ENCODE data around the gene SMG9. TPM values are rescaled to one million over a fixed set of nuclear protein-coding genes. Genes with fewer than 3 reads are reported as not detected.

SMG9 gene, protein sequence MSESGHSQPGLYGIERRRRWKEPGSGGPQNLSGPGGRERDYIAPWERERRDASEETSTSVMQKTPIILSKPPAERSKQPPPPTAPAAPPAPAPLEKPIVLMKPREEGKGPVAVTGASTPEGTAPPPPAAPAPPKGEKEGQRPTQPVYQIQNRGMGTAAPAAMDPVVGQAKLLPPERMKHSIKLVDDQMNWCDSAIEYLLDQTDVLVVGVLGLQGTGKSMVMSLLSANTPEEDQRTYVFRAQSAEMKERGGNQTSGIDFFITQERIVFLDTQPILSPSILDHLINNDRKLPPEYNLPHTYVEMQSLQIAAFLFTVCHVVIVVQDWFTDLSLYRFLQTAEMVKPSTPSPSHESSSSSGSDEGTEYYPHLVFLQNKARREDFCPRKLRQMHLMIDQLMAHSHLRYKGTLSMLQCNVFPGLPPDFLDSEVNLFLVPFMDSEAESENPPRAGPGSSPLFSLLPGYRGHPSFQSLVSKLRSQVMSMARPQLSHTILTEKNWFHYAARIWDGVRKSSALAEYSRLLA
- 9.6 and 18.7 TPM in 2 replicates for total RNA-seq (2016; rRNA removed; fragmentation: Illumina TruSeq; extraction: Trizol)
- total RNA-seq (2016; cell fraction: cytosol; rRNA removed; fragmentation: Illumina TruSeq; extraction: Trizol; ENCODE audit: low read depth): 4.7 and 6.3 TPM in 2 replicates
- 10.9 and 18.3 TPM in 2 replicates for total RNA-seq (2016; cell fraction: insoluble cytoplasmic fraction; rRNA removed; fragmentation: Illumina TruSeq; extraction: Trizol)
- total RNA-seq (2016; cell fraction: membrane; rRNA removed; fragmentation: Illumina TruSeq; extraction: Trizol): 5.4 and 5.5 TPM in 2 replicates
- total RNA-seq (2016; cell fraction: nucleus; rRNA removed; fragmentation: Illumina TruSeq; extraction: Trizol): 20.5 and 25.3 TPM in 2 replicates
- polyA plus RNA-seq (2011; rRNA removed): 16.1 and 16.7 TPM in 2 replicates
- polyA plus RNA-seq (2011; cell fraction: cytosol; rRNA removed): 4.3 and 6.9 TPM in 2 replicates
- polyA plus RNA-seq (2011; cell fraction: nucleus; rRNA removed): 36.9 and 41.9 TPM in 2 replicates
- polyA plus RNA-seq (2012): 12.3 and 15.7 TPM in 2 replicates
- polyA plus RNA-seq (2016; cell fraction: cytosol; fragmentation: Illumina TruSeq; extraction: Trizol; ENCODE audit: low read depth): 2.4 and 2.9 TPM in 2 replicates
- 16.1 and 23.3 TPM in 2 replicates for polyA plus RNA-seq (2016; cell fraction: insoluble cytoplasmic fraction; fragmentation: Illumina TruSeq; extraction: Trizol; ENCODE audit: low read depth)
- 3.6 and 4.5 TPM in 2 replicates for polyA plus RNA-seq (2016; cell fraction: membrane; fragmentation: Illumina TruSeq; extraction: Trizol; ENCODE audit: low read depth)
- 70.5 and 75.9 TPM in 2 replicates for polyA plus RNA-seq (2016; cell fraction: nucleus; fragmentation: Illumina TruSeq; extraction: Trizol; ENCODE audit: insufficient read depth, low read depth)
- 12.4 and 18.2 TPM in 2 replicates for polyA minus RNA-seq (2011; rRNA and poly(A)+ RNA removed; ENCODE audit: low replicate concordance)
- polyA minus RNA-seq (2011; cell fraction: cytosol; rRNA and poly(A)+ RNA removed): 2.9 and 3.6 TPM in 2 replicates
- 16.5 and 18.7 TPM in 2 replicates for polyA minus RNA-seq (2011; cell fraction: nucleus; rRNA and poly(A)+ RNA removed)
- Bru-seq, nascent RNA: percentile 74 among the genes with signal in this experiment
- percentile 73 among the genes with signal in this experiment for BruChase-seq, experiment 1, labeled RNA remaining after a 6-hour chase
- BruChase-seq, experiment 2, labeled RNA remaining after a 2-hour chase: percentile 78 among the genes with signal in this experiment
- long read RNA-seq, experiment 1, full-length matches to known transcripts: 6 of 7 reads
- long read RNA-seq, experiment 1, partial matches to known transcripts: 0 of 7 reads
- long read RNA-seq, experiment 1, other reads (novel, unspliced or antisense): 1 of 7 reads
- long read RNA-seq, experiment 2, full-length matches to known transcripts: 31 of 46 reads
- long read RNA-seq, experiment 2, partial matches to known transcripts: 10 of 46 reads
- long read RNA-seq, experiment 2, other reads (novel, unspliced or antisense): 5 of 46 reads

DNA sequence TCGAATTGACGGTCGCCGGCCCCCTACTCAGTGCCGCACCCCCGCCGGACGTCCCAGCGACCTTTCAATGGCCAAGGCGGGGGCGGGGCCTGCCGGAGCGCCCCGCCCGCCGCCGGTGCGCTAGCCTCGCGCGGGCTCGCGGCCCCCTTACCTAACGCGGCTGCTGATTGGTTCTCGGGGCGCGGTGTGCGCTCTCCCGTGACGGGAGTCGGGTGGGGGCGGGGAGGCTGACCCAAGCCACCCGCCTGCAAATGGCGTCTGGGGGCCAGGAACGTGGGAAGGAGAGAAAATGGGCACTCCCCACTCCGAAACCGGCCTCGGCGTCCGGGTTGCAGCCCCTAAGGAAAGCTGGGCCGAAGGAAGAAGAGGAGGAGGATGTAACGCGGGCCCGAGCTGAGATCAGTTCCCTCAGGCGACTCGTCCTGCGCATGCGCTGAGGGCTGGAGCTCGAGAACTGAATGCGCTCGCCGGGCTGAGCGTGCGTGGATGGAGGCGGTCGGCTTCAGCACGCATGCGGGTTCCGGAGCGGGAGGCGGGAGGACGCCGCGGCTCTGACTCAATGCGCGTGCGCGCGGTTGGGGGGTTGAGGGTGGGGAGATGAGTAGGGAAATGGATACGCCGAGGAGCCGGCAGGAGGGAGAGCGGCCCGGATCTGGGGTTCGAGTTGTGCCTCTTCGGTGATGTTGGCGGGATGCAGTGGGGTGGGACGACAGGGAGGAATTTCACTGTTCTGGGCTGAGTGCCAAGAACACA lies at the start of gene SMG9:
Gene SMG9 (minus strand): TSS at position 460 of the 753 bp plus-strand sequence. CDS start 4,221 bp downstream, outside the sequence.
- H3K9me3 ChIP-seq (ENCODE audit: low read length): no peaks in the 10 kb centered on the region
- H3K27ac ChIP-seq (ENCODE audit: extremely low read length, insufficient read depth, low read length): peak within 1 kb of the TSS; percentile 93
- BruUV-seq (replicated peaks): no TSS peak
- peak within 1 kb of the TSS; percentile 90 for H3K9ac ChIP-seq (ENCODE audit: insufficient read depth, low read depth, low read length)
- in situ Hi-C loops (cut with HindIII; ENCODE audit: extremely low pct_ligation_motif_present, low pct_unique_long_range_greater_than_20kb) (no loop called here), intact Hi-C loops (cut with micrococcal nuclease; ENCODE audit: unreplicated experiment) (no loop called here)
- no peaks in the 10 kb centered on the region for H3K27me3 ChIP-seq (ENCODE audit: control insufficient read depth in 1 of 2, insufficient read depth in 2 of 2, low read length in 2 of 2)
- H4K20me1 ChIP-seq (ENCODE audit: insufficient read depth, low read length): no peaks in the 10 kb centered on the region
- ChIA-PET CTCF (ENCODE audit: low intra/inter-chr PET ratio, low total read pairs) (no interaction called here), POLR2A (interaction anchor here (0.7 to 1.6 kb wide), 11 partner anchors 9 to 159 kb away, joined by 3 to 20 read pairs (median 4); partner anchors contain the start of genes IRGQ and ZNF283)
- peaks cover 16% of the 10 kb centered on the region for H3K79me2 ChIP-seq (ENCODE audit: insufficient read depth, low read length)
- H2AFZ ChIP-seq (ENCODE audit: low read length): no peak within 1 kb of the TSS
- DNase-seq (ENCODE audit: low spot score) (peak; percentile 94), FAIRE-seq (peak; percentile 76), ATAC-seq (peak; percentile 95)
- H3K4me3 ChIP-seq (replicated peaks in 1 of 3; ENCODE audit: insufficient read depth in 1 of 3, low read depth in 2 of 3, low read length in 3 of 3): peak within 1 kb of the TSS; percentile 66 to 83 (median 67)
- peak within 1 kb of the TSS; percentile 88 for H3K4me2 ChIP-seq (ENCODE audit: low read depth, low read length)
- H3K4me1 ChIP-seq (ENCODE audit: insufficient read depth, low read length): peaks cover 26% of the 10 kb centered on the region
- H3K36me3 ChIP-seq (replicated peaks in 1 of 2; ENCODE audit: control insufficient read depth in 1 of 2, insufficient read depth in 2 of 2, low read length in 2 of 2): peaks cover 3 to 17% of the 10 kb centered on the region in 2 experiments
- WGBS (ENCODE audit: low lambda C conversion rate): 0% methylated on average over 50 of the region's 79 CpGs
- TF ChIP-seq, protein P1, sequence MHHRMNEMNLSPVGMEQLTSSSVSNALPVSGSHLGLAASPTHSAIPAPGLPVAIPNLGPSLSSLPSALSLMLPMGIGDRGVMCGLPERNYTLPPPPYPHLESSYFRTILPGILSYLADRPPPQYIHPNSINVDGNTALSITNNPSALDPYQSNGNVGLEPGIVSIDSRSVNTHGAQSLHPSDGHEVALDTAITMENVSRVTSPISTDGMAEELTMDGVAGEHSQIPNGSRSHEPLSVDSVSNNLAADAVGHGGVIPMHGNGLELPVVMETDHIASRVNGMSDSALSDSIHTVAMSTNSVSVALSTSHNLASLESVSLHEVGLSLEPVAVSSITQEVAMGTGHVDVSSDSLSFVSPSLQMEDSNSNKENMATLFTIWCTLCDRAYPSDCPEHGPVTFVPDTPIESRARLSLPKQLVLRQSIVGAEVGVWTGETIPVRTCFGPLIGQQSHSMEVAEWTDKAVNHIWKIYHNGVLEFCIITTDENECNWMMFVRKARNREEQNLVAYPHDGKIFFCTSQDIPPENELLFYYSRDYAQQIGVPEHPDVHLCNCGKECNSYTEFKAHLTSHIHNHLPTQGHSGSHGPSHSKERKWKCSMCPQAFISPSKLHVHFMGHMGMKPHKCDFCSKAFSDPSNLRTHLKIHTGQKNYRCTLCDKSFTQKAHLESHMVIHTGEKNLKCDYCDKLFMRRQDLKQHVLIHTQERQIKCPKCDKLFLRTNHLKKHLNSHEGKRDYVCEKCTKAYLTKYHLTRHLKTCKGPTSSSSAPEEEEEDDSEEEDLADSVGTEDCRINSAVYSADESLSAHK (CRISPR knock-in tag; IDR thresholded peaks at IDR 0.05; ENCODE audit: borderline replicate concordance): no peak
- TF ChIP-seq, protein P2, sequence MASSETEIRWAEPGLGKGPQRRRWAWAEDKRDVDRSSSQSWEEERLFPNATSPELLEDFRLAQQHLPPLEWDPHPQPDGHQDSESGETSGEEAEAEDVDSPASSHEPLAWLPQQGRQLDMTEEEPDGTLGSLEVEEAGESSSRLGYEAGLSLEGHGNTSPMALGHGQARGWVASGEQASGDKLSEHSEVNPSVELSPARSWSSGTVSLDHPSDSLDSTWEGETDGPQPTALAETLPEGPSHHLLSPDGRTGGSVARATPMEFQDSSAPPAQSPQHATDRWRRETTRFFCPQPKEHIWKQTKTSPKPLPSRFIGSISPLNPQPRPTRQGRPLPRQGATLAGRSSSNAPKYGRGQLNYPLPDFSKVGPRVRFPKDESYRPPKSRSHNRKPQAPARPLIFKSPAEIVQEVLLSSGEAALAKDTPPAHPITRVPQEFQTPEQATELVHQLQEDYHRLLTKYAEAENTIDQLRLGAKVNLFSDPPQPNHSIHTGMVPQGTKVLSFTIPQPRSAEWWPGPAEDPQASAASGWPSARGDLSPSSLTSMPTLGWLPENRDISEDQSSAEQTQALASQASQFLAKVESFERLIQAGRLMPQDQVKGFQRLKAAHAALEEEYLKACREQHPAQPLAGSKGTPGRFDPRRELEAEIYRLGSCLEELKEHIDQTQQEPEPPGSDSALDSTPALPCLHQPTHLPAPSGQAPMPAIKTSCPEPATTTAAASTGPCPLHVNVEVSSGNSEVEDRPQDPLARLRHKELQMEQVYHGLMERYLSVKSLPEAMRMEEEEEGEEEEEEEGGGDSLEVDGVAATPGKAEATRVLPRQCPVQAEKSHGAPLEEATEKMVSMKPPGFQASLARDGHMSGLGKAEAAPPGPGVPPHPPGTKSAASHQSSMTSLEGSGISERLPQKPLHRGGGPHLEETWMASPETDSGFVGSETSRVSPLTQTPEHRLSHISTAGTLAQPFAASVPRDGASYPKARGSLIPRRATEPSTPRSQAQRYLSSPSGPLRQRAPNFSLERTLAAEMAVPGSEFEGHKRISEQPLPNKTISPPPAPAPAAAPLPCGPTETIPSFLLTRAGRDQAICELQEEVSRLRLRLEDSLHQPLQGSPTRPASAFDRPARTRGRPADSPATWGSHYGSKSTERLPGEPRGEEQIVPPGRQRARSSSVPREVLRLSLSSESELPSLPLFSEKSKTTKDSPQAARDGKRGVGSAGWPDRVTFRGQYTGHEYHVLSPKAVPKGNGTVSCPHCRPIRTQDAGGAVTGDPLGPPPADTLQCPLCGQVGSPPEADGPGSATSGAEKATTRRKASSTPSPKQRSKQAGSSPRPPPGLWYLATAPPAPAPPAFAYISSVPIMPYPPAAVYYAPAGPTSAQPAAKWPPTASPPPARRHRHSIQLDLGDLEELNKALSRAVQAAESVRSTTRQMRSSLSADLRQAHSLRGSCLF (CRISPR knock-in tag; IDR thresholded peaks at IDR 0.05; ENCODE audit: borderline replicate concordance): no peak
- TF ChIP-seq ZNF709 (CRISPR knock-in tag; IDR thresholded peaks at IDR 0.05): peak; percentile 84; the same call in 1 of the 2 replicates
- peak; percentile 95 for TF ChIP-seq POLR2AphosphoS5 (IDR thresholded peaks at IDR 0.05; ENCODE audit: low read depth, low read length)
- peak; percentile 90 to 94 for TF ChIP-seq POLR2A (IDR thresholded peaks at IDR 0.05; ENCODE audit: insufficient read depth in 1 of 2, low read depth in 2 of 2, low read length in 2 of 2)

All from HepG2 (cell line).